IMR-90 (cell line): ENCODE measurements around the gene BMP15. TPM values are rescaled to one million over a fixed set of nuclear protein-coding genes. Genes with fewer than 3 reads are reported as not detected.

Experiments
- polyA plus RNA-seq, 3 experiments: library from polyadenylated mRNA; depleted of rRNA; stranded (reverse); fragments of >200 nt; gene quantifications; 2 replicates each; pipeline ENCODE4 v1.2.3, GENCODE V29; 2012; ENCODE audit warnings: low replicate concordance in 1 of 3
- total RNA-seq: library from RNA; depleted of rRNA; stranded (reverse); fragments of >200 nt; gene quantifications from 2 replicates; pipeline ENCODE4 v1.2.3, GENCODE V29; 2012; rRNA removed

BMP15 gene
- total and polyA plus RNA-seq, 2 of the 4 experiments (the other 2 are of a cell fraction) = not detected

Other genes with a start within 250 kb of the BMP15 start
- 2.2 TPM in 2 replicates for gene SHROOM4, start 96.5 kb upstream of the BMP15 start, total RNA-seq
- gene SHROOM4, start 96.5 kb upstream of the BMP15 start, polyA plus RNA-seq (2012; rRNA removed) = 1.0 and 1.3 TPM in 2 replicates